NK-92 treated with Interleukin-12 subunit alpha and Interleukin-12 subunit beta, amount 100 ng/mL, for 24 hours (cell line): ENCODE results near the gene SLC25A11.
"Not testable (repeated sequence)": the region's sequence is repeated elsewhere in the genome, so short reads cannot be mapped to it uniquely, and the experiment has no call there.

Experiments
- DNase-seq: peaks from one replicate; lab custom pipeline; 2025; lab: John Stamatoyannopoulos, UW

The SLC25A11 gene

GRCh38 chr17:4945176-4945943 is 5.5 kb upstream of the SLC25A11 start:
- DNase-seq = peak; percentile 51

- DNase-seq = no peak
Measured at GRCh38 chr17:4944554-4945175, 4.8 kb upstream of the SLC25A11 start.

- DNase-seq = peak; percentile 10
Measured at GRCh38 chr17:4944163-4944553, 4.3 kb upstream of the SLC25A11 start.

- no peak for DNase-seq
Measured at GRCh38 chr17:4942760-4943508, 3.1 kb upstream of the SLC25A11 start.

- no peak for DNase-seq
Measured at GRCh38 chr17:4941319-4941610, 1.4 kb upstream of the SLC25A11 start.

- DNase-seq = peak; percentile 14
Measured at GRCh38 chr17:4940555-4941318, 891 bp upstream of the SLC25A11 start.

GRCh38 chr17:4939546-4939795 is 375 bp downstream of the SLC25A11 start:
- no peak for DNase-seq

- DNase-seq = no peak
Measured at GRCh38 chr17:4938688-4939545, 929 bp downstream of the SLC25A11 start.

GRCh38 chr17:4938069-4938491 is 1.8 kb downstream of the SLC25A11 start:
- no peak for DNase-seq

- no peak for DNase-seq
Measured at GRCh38 chr17:4937553-4937952, 2.3 kb downstream of the SLC25A11 start.

- DNase-seq = no peak
Measured at GRCh38 chr17:4936436-4936835, 3.4 kb downstream of the SLC25A11 start.

- no peak for DNase-seq
Measured at GRCh38 chr17:4935650-4936049, 4.2 kb downstream of the SLC25A11 start.

GRCh38 chr17:4934173-4934979 is 5.5 kb downstream of the SLC25A11 start:
- DNase-seq = peak; percentile 18

- no peak for DNase-seq
Measured at GRCh38 chr17:4933646-4934045, 6.2 kb downstream of the SLC25A11 start.

GRCh38 chr17:4932756-4933155 is 7.1 kb downstream of the SLC25A11 start:
- DNase-seq = no peak

GRCh38 chr17:4931963-4932362 is 7.9 kb downstream of the SLC25A11 start, which contains the start of gene GP1BA:
TSS of gene GP1BA (plus strand) at chr17:4932277. CDS start at chr17:4932605, 328 bp downstream.
- DNase-seq = no peak

GRCh38 chr17:4928881-4929280 is 11.0 kb downstream of the SLC25A11 start:
- no peak for DNase-seq

GRCh38 chr17:4926577-4927335 is 13.1 kb downstream of the SLC25A11 start:
- not testable (repeated sequence) for DNase-seq

GRCh38 chr17:4921320-4921719 is 18.5 kb downstream of the SLC25A11 start:
- DNase-seq = no peak
